Measurements from ENCODE around the gene FARP1.

DNA sequence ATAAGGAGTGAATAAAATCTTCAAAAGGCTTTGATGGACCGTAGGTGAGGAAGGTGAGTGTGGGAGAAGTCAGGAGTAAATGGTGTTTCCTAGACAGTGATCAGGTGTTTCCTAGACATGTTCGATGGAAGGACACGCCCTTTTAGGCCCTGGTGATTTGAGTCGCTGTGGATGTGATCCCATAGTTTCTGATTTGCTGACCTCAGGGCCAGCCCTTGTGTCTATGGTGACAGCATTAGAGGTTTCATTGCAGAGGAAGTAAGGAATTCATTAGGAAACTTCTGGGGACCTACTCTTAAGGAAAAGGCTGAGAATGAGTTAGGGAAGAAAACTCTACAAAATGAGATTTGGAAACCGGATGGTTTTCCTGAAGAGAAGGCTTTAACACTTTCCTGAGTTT lies 65.7 kb downstream of the FARP1 start:
- TF ChIP-seq, protein P1, sequence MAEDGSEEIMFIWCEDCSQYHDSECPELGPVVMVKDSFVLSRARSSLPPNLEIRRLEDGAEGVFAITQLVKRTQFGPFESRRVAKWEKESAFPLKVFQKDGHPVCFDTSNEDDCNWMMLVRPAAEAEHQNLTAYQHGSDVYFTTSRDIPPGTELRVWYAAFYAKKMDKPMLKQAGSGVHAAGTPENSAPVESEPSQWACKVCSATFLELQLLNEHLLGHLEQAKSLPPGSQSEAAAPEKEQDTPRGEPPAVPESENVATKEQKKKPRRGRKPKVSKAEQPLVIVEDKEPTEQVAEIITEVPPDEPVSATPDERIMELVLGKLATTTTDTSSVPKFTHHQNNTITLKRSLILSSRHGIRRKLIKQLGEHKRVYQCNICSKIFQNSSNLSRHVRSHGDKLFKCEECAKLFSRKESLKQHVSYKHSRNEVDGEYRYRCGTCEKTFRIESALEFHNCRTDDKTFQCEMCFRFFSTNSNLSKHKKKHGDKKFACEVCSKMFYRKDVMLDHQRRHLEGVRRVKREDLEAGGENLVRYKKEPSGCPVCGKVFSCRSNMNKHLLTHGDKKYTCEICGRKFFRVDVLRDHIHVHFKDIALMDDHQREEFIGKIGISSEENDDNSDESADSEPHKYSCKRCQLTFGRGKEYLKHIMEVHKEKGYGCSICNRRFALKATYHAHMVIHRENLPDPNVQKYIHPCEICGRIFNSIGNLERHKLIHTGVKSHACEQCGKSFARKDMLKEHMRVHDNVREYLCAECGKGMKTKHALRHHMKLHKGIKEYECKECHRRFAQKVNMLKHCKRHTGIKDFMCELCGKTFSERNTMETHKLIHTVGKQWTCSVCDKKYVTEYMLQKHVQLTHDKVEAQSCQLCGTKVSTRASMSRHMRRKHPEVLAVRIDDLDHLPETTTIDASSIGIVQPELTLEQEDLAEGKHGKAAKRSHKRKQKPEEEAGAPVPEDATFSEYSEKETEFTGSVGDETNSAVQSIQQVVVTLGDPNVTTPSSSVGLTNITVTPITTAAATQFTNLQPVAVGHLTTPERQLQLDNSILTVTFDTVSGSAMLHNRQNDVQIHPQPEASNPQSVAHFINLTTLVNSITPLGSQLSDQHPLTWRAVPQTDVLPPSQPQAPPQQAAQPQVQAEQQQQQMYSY (CRISPR knock-in tag; IDR thresholded peaks at IDR 0.05), result no peak
- TF ChIP-seq, protein P2, sequence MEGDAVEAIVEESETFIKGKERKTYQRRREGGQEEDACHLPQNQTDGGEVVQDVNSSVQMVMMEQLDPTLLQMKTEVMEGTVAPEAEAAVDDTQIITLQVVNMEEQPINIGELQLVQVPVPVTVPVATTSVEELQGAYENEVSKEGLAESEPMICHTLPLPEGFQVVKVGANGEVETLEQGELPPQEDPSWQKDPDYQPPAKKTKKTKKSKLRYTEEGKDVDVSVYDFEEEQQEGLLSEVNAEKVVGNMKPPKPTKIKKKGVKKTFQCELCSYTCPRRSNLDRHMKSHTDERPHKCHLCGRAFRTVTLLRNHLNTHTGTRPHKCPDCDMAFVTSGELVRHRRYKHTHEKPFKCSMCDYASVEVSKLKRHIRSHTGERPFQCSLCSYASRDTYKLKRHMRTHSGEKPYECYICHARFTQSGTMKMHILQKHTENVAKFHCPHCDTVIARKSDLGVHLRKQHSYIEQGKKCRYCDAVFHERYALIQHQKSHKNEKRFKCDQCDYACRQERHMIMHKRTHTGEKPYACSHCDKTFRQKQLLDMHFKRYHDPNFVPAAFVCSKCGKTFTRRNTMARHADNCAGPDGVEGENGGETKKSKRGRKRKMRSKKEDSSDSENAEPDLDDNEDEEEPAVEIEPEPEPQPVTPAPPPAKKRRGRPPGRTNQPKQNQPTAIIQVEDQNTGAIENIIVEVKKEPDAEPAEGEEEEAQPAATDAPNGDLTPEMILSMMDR (IDR thresholded peaks at IDR 0.05), result no peak
- TF ChIP-seq, protein P3, sequence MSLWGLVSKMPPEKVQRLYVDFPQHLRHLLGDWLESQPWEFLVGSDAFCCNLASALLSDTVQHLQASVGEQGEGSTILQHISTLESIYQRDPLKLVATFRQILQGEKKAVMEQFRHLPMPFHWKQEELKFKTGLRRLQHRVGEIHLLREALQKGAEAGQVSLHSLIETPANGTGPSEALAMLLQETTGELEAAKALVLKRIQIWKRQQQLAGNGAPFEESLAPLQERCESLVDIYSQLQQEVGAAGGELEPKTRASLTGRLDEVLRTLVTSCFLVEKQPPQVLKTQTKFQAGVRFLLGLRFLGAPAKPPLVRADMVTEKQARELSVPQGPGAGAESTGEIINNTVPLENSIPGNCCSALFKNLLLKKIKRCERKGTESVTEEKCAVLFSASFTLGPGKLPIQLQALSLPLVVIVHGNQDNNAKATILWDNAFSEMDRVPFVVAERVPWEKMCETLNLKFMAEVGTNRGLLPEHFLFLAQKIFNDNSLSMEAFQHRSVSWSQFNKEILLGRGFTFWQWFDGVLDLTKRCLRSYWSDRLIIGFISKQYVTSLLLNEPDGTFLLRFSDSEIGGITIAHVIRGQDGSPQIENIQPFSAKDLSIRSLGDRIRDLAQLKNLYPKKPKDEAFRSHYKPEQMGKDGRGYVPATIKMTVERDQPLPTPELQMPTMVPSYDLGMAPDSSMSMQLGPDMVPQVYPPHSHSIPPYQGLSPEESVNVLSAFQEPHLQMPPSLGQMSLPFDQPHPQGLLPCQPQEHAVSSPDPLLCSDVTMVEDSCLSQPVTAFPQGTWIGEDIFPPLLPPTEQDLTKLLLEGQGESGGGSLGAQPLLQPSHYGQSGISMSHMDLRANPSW (CRISPR knock-in tag; conservative IDR thresholded peaks at IDR 0.05; ENCODE audit: low read depth), result no peak
- no peak for TF ChIP-seq SP1 (CRISPR knock-in tag; conservative IDR thresholded peaks at IDR 0.05)
- TF ChIP-seq NFYB (CRISPR knock-in tag; conservative IDR thresholded peaks at IDR 0.05; ENCODE audit: low read depth), result no peak
- no peak for TF ChIP-seq KAT7 (CRISPR knock-in tag; IDR thresholded peaks at IDR 0.05; ENCODE audit: borderline replicate concordance)

Measured in WTC11 (cell line).